ENCODE results near the gene NTSR1.

Gene NTSR1

GRCh38 chr20:62811320-62811719 lies 102.7 kb downstream of the NTSR1 start:
- Histone ChIP-seq H3K4me1 (ENCODE audit: control insufficient read depth, insufficient read depth, low read length) (no peaks in the 10 kb centered on the region), H3K27ac (ENCODE audit: low read depth, low read length) (no peak overlapping the region), H3K9ac (ENCODE audit: low read length) (no peak overlapping the region), H3K36me3 (ENCODE audit: control insufficient read depth, insufficient read depth, low read length) (peaks cover 33% of the 10 kb centered on the region), H3K27me3 (ENCODE audit: control insufficient read depth, insufficient read depth, low read length) (peaks cover 8% of the 10 kb centered on the region), H3K4me3 (ENCODE audit: low read length) (no peak overlapping the region)

GRCh38 chr20:62811720-62812119 lies 103.1 kb downstream of the NTSR1 start:
- Histone ChIP-seq H3K4me1 (ENCODE audit: control insufficient read depth, insufficient read depth, low read length) (no peaks in the 10 kb centered on the region), H3K27me3 (ENCODE audit: control insufficient read depth, insufficient read depth, low read length) (peaks cover 10% of the 10 kb centered on the region), H3K36me3 (ENCODE audit: control insufficient read depth, insufficient read depth, low read length) (peaks cover 33% of the 10 kb centered on the region), H3K4me3 (ENCODE audit: low read length) (no peak overlapping the region), H3K27ac (ENCODE audit: low read depth, low read length) (no peak overlapping the region), H3K9ac (ENCODE audit: low read length) (no peak overlapping the region)
